K562 (cell line): ENCODE results near the gene DMD. TPM values are rescaled to one million over a fixed set of nuclear protein-coding genes. Genes with fewer than 3 reads are reported as not detected.

Experiments used
- ATAC-seq: fragments of 200-7000 bp; cut with Tn5 transposase; 3 replicates; pipeline ENCODE4 v1.9.1; 2020; ENCODE audit warnings: moderate library complexity
- BruUV-seq: library from RNA; stranded (reverse); fragments of 400-500 nt; replicated peaks from 2 replicates; lab custom pipeline; 2021; lab: Mats Ljungman, UMichigan
- CTCF ChIA-PET: fragments of 300-600 bp; formaldehyde crosslinking; extraction: SDS; loops from one replicate; lab custom pipeline; 2021; ENCODE audit warnings: low intra/inter-chr PET ratio; lab: Yijun Ruan, JAX
- POLR2A ChIA-PET: fragments of 300-600, 350-650 bp; sonication (Branson Sonifier 250); formaldehyde crosslinking; extraction: SDS; loops from one replicate; lab custom pipeline; 2021; ENCODE audit warnings: antibody characterized with exemption, inconsistent platforms; lab: Yijun Ruan, JAX
- DNase-seq, 4 experiments: peaks; one replicate each; pipeline versions ENCODE4 v3.0.0 to v3.0.0-alpha.2; 2011 to 2018; ENCODE audit warnings: low spot score in 3 of 4, mixed read lengths in 3 of 4; ENCODE audit errors: extremely low read depth in 1 of 4
- FAIRE-seq: peaks from 2 replicates; lab custom pipeline; 2011; peaks lifted over from hg19 to GRCh38; lab: Jason Lieb, UNC
- H2AFZ ChIP-seq: 2 replicates; pipeline ENCODE4 v1.6.0; 2011; ENCODE audit warnings: low read depth, low read length, control low read depth, inconsistent platforms
- H3K27ac ChIP-seq: fragments of 200-600 bp; 3 replicates; pipeline ENCODE4 v1.8.0; 2011; ENCODE audit warnings: low read depth, mild to moderate bottlenecking, control low read depth, inconsistent platforms, low read length, moderate library complexity, mixed read lengths; ENCODE audit errors: extremely low read depth
- H3K27me3 ChIP-seq, 2 experiments: fragments of 300-600 bp in 1 of 2; 2 replicates in 1 of 2; 3 replicates in 1 of 2; pipeline versions ENCODE4 v1.6.0 to v1.8.0; 2011; ENCODE audit warnings: inconsistent platforms in 2 of 2, low read length in 2 of 2, mild to moderate bottlenecking in 1 of 2, mixed read lengths in 1 of 2, moderate library complexity in 1 of 2; ENCODE audit not compliant: control insufficient read depth in 2 of 2, insufficient read depth in 2 of 2
- H3K36me3 ChIP-seq: fragments of 300-600 bp; 3 replicates; pipeline ENCODE4 v1.8.0; 2011; ENCODE audit warnings: mild to moderate bottlenecking, low read length, inconsistent platforms; ENCODE audit not compliant: control insufficient read depth, insufficient read depth
- H3K4me1 ChIP-seq, 2 experiments: fragments of 200-600 bp in 1 of 2; replicated peaks in 1 of 2; 2 replicates in 1 of 2; 3 replicates in 1 of 2; pipeline versions ENCODE4 v1.5.1 to v1.8.0; 2011; ENCODE audit warnings: inconsistent platforms in 2 of 2, low read length in 2 of 2, mild to moderate bottlenecking in 1 of 2, mixed read lengths in 1 of 2, moderate library complexity in 1 of 2; ENCODE audit not compliant: control insufficient read depth in 2 of 2, insufficient read depth in 2 of 2
- H3K4me2 ChIP-seq: 2 replicates; pipeline ENCODE4 v1.6.1; 2011; ENCODE audit warnings: low read length, control low read depth, inconsistent platforms, mixed read lengths; ENCODE audit not compliant: insufficient read depth
- H3K4me3 ChIP-seq: fragments of 200-600 bp; sonication (generic), shearing (Covaris generic); 2 replicates; pipeline ENCODE4 v1.5.1; 2016; ENCODE audit warnings: control low read depth, inconsistent platforms
- H3K79me2 ChIP-seq: fragments of 200-600 bp; 3 replicates; pipeline ENCODE4 v1.8.0; 2011; ENCODE audit warnings: low read length, inconsistent platforms; ENCODE audit not compliant: control insufficient read depth, insufficient read depth
- H3K9ac ChIP-seq, 2 experiments: 2 replicates each; pipeline versions ENCODE4 v1.6.0 to v1.6.1; 2011; ENCODE audit warnings: low read depth in 2 of 2, low read length in 2 of 2, control low read depth in 1 of 2, inconsistent platforms in 1 of 2, mild to moderate bottlenecking in 1 of 2, mixed read lengths in 1 of 2; ENCODE audit not compliant: insufficient read depth in 1 of 2
- H3K9me1 ChIP-seq: one replicate; pipeline ENCODE4 v1.6.0; 2011; ENCODE audit warnings: inconsistent platforms, mild to moderate bottlenecking, low read length, moderate library complexity; ENCODE audit not compliant: control insufficient read depth, insufficient read depth
- H3K9me3 ChIP-seq: replicated peaks from 2 replicates; pipeline ENCODE4 v1.5.1; 2011; ENCODE audit warnings: low read depth, low read length, inconsistent platforms; ENCODE audit not compliant: control insufficient read depth, insufficient read depth
- H4K20me1 ChIP-seq: replicated peaks from 2 replicates; pipeline ENCODE4 v1.6.1; 2011; ENCODE audit warnings: low read length, inconsistent platforms, mixed read lengths; ENCODE audit not compliant: control insufficient read depth, insufficient read depth
- CHD4 ChIP-seq: fragments of 200-600 bp; sonication (generic); IDR thresholded peaks from 3 replicates; pipeline ENCODE4 v1.6.1; 2012; ENCODE audit warnings: low read depth, mild to moderate bottlenecking, mixed read lengths, low read length, inconsistent platforms; ENCODE audit not compliant: insufficient read depth, insufficient replicate concordance, poor library complexity, severe bottlenecking
- NR2C1 ChIP-seq, 2 experiments: fragments of 450-650 bp; IDR thresholded peaks; 2 replicates each; pipeline ENCODE4 v1.6.1; 2017; ENCODE audit warnings: mild to moderate bottlenecking in 2 of 2, antibody characterized with exemption in 1 of 2, inconsistent platforms in 1 of 2, missing compliant biosample characterization in 1 of 2, missing genetic modification characterization in 1 of 2
- POLR2H ChIP-seq: IDR thresholded peaks from 2 replicates; pipeline ENCODE4 v1.6.1; 2016; ENCODE audit warnings: missing genetic modification characterization, low read depth, mild to moderate bottlenecking, control low read depth, missing compliant biosample characterization, moderate library complexity
- SIN3B ChIP-seq: fragments of 450-650 bp; IDR thresholded peaks from 2 replicates; pipeline ENCODE4 v1.6.1; 2017; ENCODE audit warnings: low read depth, mild to moderate bottlenecking, moderate library complexity
- THAP12 ChIP-seq: fragments of 250-450 bp; sonication (Bioruptor Pico); IDR thresholded peaks from 2 replicates; pipeline ENCODE4 v1.9.0; 2021; ENCODE audit warnings: mild to moderate bottlenecking, inconsistent platforms
- TSC22D4 ChIP-seq: fragments of 450-650 bp; IDR thresholded peaks from 2 replicates; pipeline ENCODE4 v1.6.1; 2016; ENCODE audit warnings: missing genetic modification characterization, missing biosample characterization, control low read depth
- ZBTB40 ChIP-seq, 2 experiments: fragments of 450-650 bp in 1 of 2; sonication (generic) in 1 of 2; formaldehyde crosslinking in 1 of 2; IDR thresholded peaks; 2 replicates each; pipeline versions ENCODE4 v1.7.1 to v1.9.0; 2016 to 2022; ENCODE audit warnings: inconsistent platforms in 1 of 2, mild to moderate bottlenecking in 1 of 2, missing genetic modification reagents in 1 of 2
- ZSCAN29 ChIP-seq: fragments of 450-650 bp; IDR thresholded peaks from 2 replicates; pipeline ENCODE4 v1.6.1; 2017
- whole genome bisulfite sequencing: fragments of 100-300 bp; shearing (Covaris generic); methylation state at CpG from one replicate; pipeline ENCODE4 v1.1.6; 2016; ENCODE audit warnings: low coverage, mixed read lengths; ENCODE audit not compliant: insufficient coverage; ENCODE audit errors: missing lambda C conversion rate; 5-methylcytosine and 5-hydroxymethylcytosine counted together
- in situ Hi-C: fragments of 300-500 bp; cut with MboI; formaldehyde crosslinking; loops from 4 replicates; pipeline ENCODE4 v1.15.0; 2018; ENCODE audit warnings: inconsistent platforms, mixed read lengths
- intact Hi-C: fragments of 100-400 bp; cut with micrococcal nuclease; formaldehyde crosslinking; loops from 2 replicates; pipeline ENCODE4 v1.14.2; 2022
- polyA plus RNA-seq, 8 experiments: library from polyadenylated mRNA; depleted of rRNA in 4 of 8; stranded (reverse) in 5 of 8; unstranded in 3 of 8; fragments of >200 nt; fragmentation: Nextera tagmentation in 2 of 8; fragmentation: Illumina TruSeq in 1 of 8; extraction: Ambion mirVana in 2 of 8; extraction: Trizol in 1 of 8; gene quantifications; 2 replicates each; pipeline versions ENCODE4 v1.2.1 to v1.2.3, GENCODE V29; 2011 to 2014; ENCODE audit warnings: inconsistent platforms in 1 of 8, missing spikeins in 1 of 8
- total RNA-seq, 7 experiments: library from RNA; depleted of rRNA in 6 of 7; stranded (reverse); fragments of >200 nt in 6 of 7; fragmentation: Illumina TruSeq in 2 of 7; extraction: Trizol in 2 of 7; gene quantifications; 2 replicates each; pipeline versions ENCODE4 v1.2.1 to v1.2.3, GENCODE V29; 2011 to 2021; ENCODE audit warnings: low replicate concordance in 1 of 7

DMD gene
- total and polyA plus RNA-seq, 9 of the 15 experiments (the other 6 are each of a cell fraction or from before 2014, with no cell fraction given) = 3.8 to 20.4 (median 11.4) TPM

GRCh38 chrX:31178064-31178768 is 2033.1 kb downstream of the DMD start (continued):
- TF ChIP-seq POLR2H (no peak), CHD4 (no peak), ZSCAN29 (no peak), SIN3B (no peak)

- ChIA-PET CTCF (no interaction called here), POLR2A (no interaction called here)
- WGBS = 45% methylated on average over 2 of the region's 2 CpGs
- no TSS peak for BruUV-seq
- no peak overlapping the region for H3K4me3 ChIP-seq
- no peak overlapping the region for H3K4me2 ChIP-seq
- ATAC-seq = no peak
- in situ Hi-C loops (no loop called here), intact Hi-C loops (no loop called here)
- H3K36me3 ChIP-seq = no peaks in the 10 kb centered on the region
- no peaks in the 10 kb centered on the region for H3K27me3 ChIP-seq
- H3K4me1 ChIP-seq = no peaks in the 10 kb centered on the region
- H3K9me3 ChIP-seq = no peaks in the 10 kb centered on the region
- no peak overlapping the region for H3K27ac ChIP-seq
- DNase-seq = no peak
- H3K9me1 ChIP-seq = no peaks in the 10 kb centered on the region
- H2AFZ ChIP-seq = no peak overlapping the region
- no peaks in the 10 kb centered on the region for H4K20me1 ChIP-seq
- FAIRE-seq = no peak
- H3K79me2 ChIP-seq = no peaks in the 10 kb centered on the region
- no peak overlapping the region for H3K9ac ChIP-seq
- no peak for TF ChIP-seq THAP12
- TF ChIP-seq TSC22D4 (tag) = no peak
- TF ChIP-seq ZBTB40 (IDR thresholded peaks at IDR 0.05) = no peak
- TF ChIP-seq ZBTB40 (CRISPR knock-in tag; IDR thresholded peaks at IDR 0.05) = no peak
- TF ChIP-seq NR2C1 (IDR thresholded peaks at IDR 0.05) = no peak
- no peak for TF ChIP-seq NR2C1 (tag; IDR thresholded peaks at IDR 0.05)
These were observed 2040.6 kb downstream of the DMD start for GRCh38 chrX:31170792-31171191.
